ENCODE results near the gene GTF3C5.
"Not testable (repeated sequence)": the region's sequence is repeated elsewhere in the genome, so short reads cannot be mapped to it uniquely, and the experiment has no call there.

GTF3C5 gene

GRCh38 chr9:133076691-133077090 is 45.9 kb downstream of the GTF3C5 start:
- DNase-seq = no peak
- in situ Hi-C loops (cut with HindIII; ENCODE audit: low pct_ligation_motif_present, low pct_unique_long_range_greater_than_20kb, low sequenced_read_pairs) = no loop called here

- no peak for DNase-seq
- in situ Hi-C loops (cut with HindIII; ENCODE audit: low pct_ligation_motif_present, low pct_unique_long_range_greater_than_20kb, low sequenced_read_pairs) = no loop called here
These were observed 47.7 kb downstream of the GTF3C5 start for GRCh38 chr9:133078486-133078885.

- in situ Hi-C loops (cut with HindIII; ENCODE audit: low pct_ligation_motif_present, low pct_unique_long_range_greater_than_20kb, low sequenced_read_pairs) = no loop called here
These were observed 49.4 kb downstream of the GTF3C5 start for GRCh38 chr9:133080161-133080560.

GRCh38 chr9:133080786-133081779 is 50.3 kb downstream of the GTF3C5 start:
- in situ Hi-C loops (cut with HindIII; ENCODE audit: low pct_ligation_motif_present, low pct_unique_long_range_greater_than_20kb, low sequenced_read_pairs); DNase-seq: not testable (repeated sequence)

More at GRCh38 chr9:133080161-133080560, 49.4 kb downstream of the GTF3C5 start:
- no peak for DNase-seq

- DNase-seq; in situ Hi-C loops (cut with HindIII; ENCODE audit: low pct_ligation_motif_present, low pct_unique_long_range_greater_than_20kb, low sequenced_read_pairs): not testable (repeated sequence)
These were observed 51.3 kb downstream of the GTF3C5 start for GRCh38 chr9:133081957-133082644.

- in situ Hi-C loops (cut with HindIII; ENCODE audit: low pct_ligation_motif_present, low pct_unique_long_range_greater_than_20kb, low sequenced_read_pairs); DNase-seq: not testable (repeated sequence)
These were observed 52.9 kb downstream of the GTF3C5 start for GRCh38 chr9:133083688-133084087.

GRCh38 chr9:133086212-133086860 is 55.5 kb downstream of the GTF3C5 start:
- in situ Hi-C loops (cut with HindIII; ENCODE audit: low pct_ligation_motif_present, low pct_unique_long_range_greater_than_20kb, low sequenced_read_pairs); DNase-seq: not testable (repeated sequence)

GRCh38 chr9:133086894-133087293 is 56.1 kb downstream of the GTF3C5 start:
- in situ Hi-C loops (cut with HindIII; ENCODE audit: low pct_ligation_motif_present, low pct_unique_long_range_greater_than_20kb, low sequenced_read_pairs) = no loop called here
- no peak for DNase-seq

GRCh38 chr9:133087429-133088145 is 56.8 kb downstream of the GTF3C5 start:
- DNase-seq = no peak

GRCh38 chr9:133088146-133088750 is 57.5 kb downstream of the GTF3C5 start:
- no peak for DNase-seq
- in situ Hi-C loops (cut with HindIII; ENCODE audit: low pct_ligation_motif_present, low pct_unique_long_range_greater_than_20kb, low sequenced_read_pairs) = no loop called here

More at GRCh38 chr9:133087429-133088145, 56.8 kb downstream of the GTF3C5 start:
- in situ Hi-C loops (cut with HindIII; ENCODE audit: low pct_ligation_motif_present, low pct_unique_long_range_greater_than_20kb, low sequenced_read_pairs) = no loop called here

- DNase-seq = no peak
- in situ Hi-C loops (cut with HindIII; ENCODE audit: low pct_ligation_motif_present, low pct_unique_long_range_greater_than_20kb, low sequenced_read_pairs) = no loop called here
These were observed 58.0 kb downstream of the GTF3C5 start for GRCh38 chr9:133088756-133089155.

- in situ Hi-C loops (cut with HindIII; ENCODE audit: low pct_ligation_motif_present, low pct_unique_long_range_greater_than_20kb, low sequenced_read_pairs) = no loop called here
- DNase-seq = no peak
These were observed 58.5 kb downstream of the GTF3C5 start for GRCh38 chr9:133089271-133089671.

GRCh38 chr9:133090187-133090586 is 59.4 kb downstream of the GTF3C5 start:
- in situ Hi-C loops (cut with HindIII; ENCODE audit: low pct_ligation_motif_present, low pct_unique_long_range_greater_than_20kb, low sequenced_read_pairs) = no loop called here

GRCh38 chr9:133090752-133091385 is 60.1 kb downstream of the GTF3C5 start:
- in situ Hi-C loops (cut with HindIII; ENCODE audit: low pct_ligation_motif_present, low pct_unique_long_range_greater_than_20kb, low sequenced_read_pairs) = no loop called here
- DNase-seq = no peak

More at GRCh38 chr9:133090187-133090586, 59.4 kb downstream of the GTF3C5 start:
- DNase-seq = no peak

- in situ Hi-C loops (cut with HindIII; ENCODE audit: low pct_ligation_motif_present, low pct_unique_long_range_greater_than_20kb, low sequenced_read_pairs); DNase-seq: not testable (repeated sequence)
These were observed 63.6 kb downstream of the GTF3C5 start for GRCh38 chr9:133094351-133094750.

- in situ Hi-C loops (cut with HindIII; ENCODE audit: low pct_ligation_motif_present, low pct_unique_long_range_greater_than_20kb, low sequenced_read_pairs) = no loop called here
- no peak for DNase-seq
These were observed 64.1 kb downstream of the GTF3C5 start for GRCh38 chr9:133094842-133095393.

GRCh38 chr9:133098104-133098754 is 67.4 kb downstream of the GTF3C5 start:
- in situ Hi-C loops (cut with HindIII; ENCODE audit: low pct_ligation_motif_present, low pct_unique_long_range_greater_than_20kb, low sequenced_read_pairs) = no loop called here
- no peak for DNase-seq

Measured in ACHN (cell line).